NT2/D1 (cell line): ENCODE results near the gene COX4I1.

ENCODE experiments used
- DNase-seq: peaks from one replicate; pipeline ENCODE4 v3.0.0-alpha.2; 2011; ENCODE audit warnings: low read depth, low spot score
- H3K27me3 ChIP-seq: 2 replicates; pipeline ENCODE4 v1.6.0; 2011; ENCODE audit warnings: mild to moderate bottlenecking; ENCODE audit not compliant: insufficient read length, insufficient read depth
- H3K36me3 ChIP-seq: 2 replicates; pipeline ENCODE4 v1.6.1; 2011; ENCODE audit warnings: mild to moderate bottlenecking, low read length, mixed read lengths; ENCODE audit not compliant: insufficient read depth, insufficient read length
- H3K4me1 ChIP-seq: 2 replicates; pipeline ENCODE4 v1.5.1; 2011; ENCODE audit not compliant: insufficient read depth, insufficient read length
- H3K4me3 ChIP-seq: 2 replicates; pipeline ENCODE4 v1.5.1; 2011; ENCODE audit warnings: low read depth; ENCODE audit not compliant: insufficient read length
- H3K9ac ChIP-seq: 2 replicates; pipeline ENCODE4 v1.6.0; 2011; ENCODE audit warnings: low read depth; ENCODE audit not compliant: insufficient read length
- H3K9me3 ChIP-seq: 2 replicates; pipeline ENCODE4 v1.5.1; 2011; ENCODE audit warnings: mild to moderate bottlenecking, low read length; ENCODE audit not compliant: insufficient read depth
- SUZ12 ChIP-seq: IDR thresholded peaks from 2 replicates; pipeline ENCODE4 v1.6.1; 2011; ENCODE audit not compliant: insufficient read length, insufficient read depth; ENCODE audit errors: extremely low read depth
- YY1 ChIP-seq: IDR thresholded peaks from 2 replicates; pipeline ENCODE4 v1.6.1; 2011; ENCODE audit not compliant: insufficient read length, insufficient read depth
- ZNF274 ChIP-seq: IDR thresholded peaks from 2 replicates; pipeline ENCODE4 v1.6.1; 2011; ENCODE audit warnings: mild to moderate bottlenecking, low read depth, low read length

Gene COX4I1

GRCh38 chr16:85770741-85771140 lies 28.8 kb upstream of the COX4I1 start:
- no peak for TF ChIP-seq SUZ12
- TF ChIP-seq YY1, result no peak
- TF ChIP-seq ZNF274, result no peak
- no peaks in the 10 kb centered on the region for H3K9me3 ChIP-seq
- no peak overlapping the region for H3K4me3 ChIP-seq
- H3K4me1 ChIP-seq, result peaks cover 16% of the 10 kb centered on the region
- no peak for DNase-seq
- H3K27me3 ChIP-seq, result no peaks in the 10 kb centered on the region
- H3K9ac ChIP-seq, result no peak overlapping the region
- peaks cover 18% of the 10 kb centered on the region for H3K36me3 ChIP-seq

GRCh38 chr16:85773044-85773443 lies 26.5 kb upstream of the COX4I1 start:
- Histone ChIP-seq H3K9me3 (no peaks in the 10 kb centered on the region), H3K27me3 (no peaks in the 10 kb centered on the region), H3K36me3 (peaks cover 37% of the 10 kb centered on the region), H3K9ac (no peak overlapping the region), H3K4me1 (peaks cover 1% of the 10 kb centered on the region), H3K4me3 (no peak overlapping the region)
- no peak for DNase-seq
- no peak for TF ChIP-seq ZNF274
- TF ChIP-seq SUZ12, result no peak

- Histone ChIP-seq H3K4me1 (no peaks in the 10 kb centered on the region), H3K9me3 (no peaks in the 10 kb centered on the region), H3K4me3 (no peak overlapping the region), H3K36me3 (peaks cover 48% of the 10 kb centered on the region), H3K27me3 (no peaks in the 10 kb centered on the region), H3K9ac (no peak overlapping the region)
- TF ChIP-seq ZNF274, result no peak
- TF ChIP-seq SUZ12, result no peak
- TF ChIP-seq YY1, result no peak
- no peak for DNase-seq
Observed at GRCh38 chr16:85774136-85774535, 25.4 kb upstream of the COX4I1 start.

- Histone ChIP-seq H3K4me1 (no peaks in the 10 kb centered on the region), H3K9me3 (no peaks in the 10 kb centered on the region), H3K4me3 (no peak overlapping the region), H3K27me3 (no peaks in the 10 kb centered on the region), H3K9ac (no peak overlapping the region), H3K36me3 (peaks cover 54% of the 10 kb centered on the region)
- no peak for DNase-seq
- TF ChIP-seq YY1, result no peak
- TF ChIP-seq SUZ12, result no peak
Observed at GRCh38 chr16:85774811-85775210, 24.7 kb upstream of the COX4I1 start.

DNA sequence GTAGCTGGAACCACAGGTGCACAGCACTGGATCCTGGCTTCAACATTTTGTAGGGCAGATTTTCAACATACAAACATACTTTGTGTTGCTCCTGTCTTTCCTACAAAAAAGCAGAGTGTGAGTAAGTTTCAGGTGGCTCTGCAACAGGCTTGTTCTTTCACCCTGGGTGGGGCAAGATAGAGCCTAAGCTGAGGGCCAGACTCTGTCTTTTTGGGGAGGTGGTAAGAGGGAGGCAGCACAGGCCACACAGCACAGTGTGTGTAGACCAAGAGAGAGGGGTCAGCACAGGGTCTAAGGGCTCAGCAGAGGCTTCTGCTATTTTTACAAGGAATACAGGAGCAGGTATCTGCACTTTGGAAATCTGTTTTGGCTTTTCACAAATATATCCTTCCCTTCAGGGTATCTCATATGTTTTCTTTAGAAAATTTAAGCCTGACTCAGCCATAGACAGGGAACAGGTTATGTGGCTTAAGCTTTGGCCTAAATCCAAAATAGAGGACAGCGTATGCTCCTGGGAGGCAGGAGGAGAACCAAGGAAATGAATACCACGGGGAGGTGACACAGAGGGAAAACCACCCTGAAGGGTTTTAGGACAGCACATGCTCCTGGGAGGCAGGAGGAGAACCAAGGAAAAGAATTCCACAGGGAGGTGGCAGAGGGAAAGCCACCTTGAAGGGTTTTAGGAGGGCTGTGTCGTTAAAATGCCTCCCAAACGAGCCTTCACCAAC lies 21.7 kb upstream of the COX4I1 start:
- Histone ChIP-seq H3K27me3 (no peaks in the 10 kb centered on the region), H3K4me1 (no peaks in the 10 kb centered on the region), H3K9ac (no peak overlapping the region), H3K4me3 (no peak overlapping the region), H3K9me3 (no peaks in the 10 kb centered on the region), H3K36me3 (peaks cover 72% of the 10 kb centered on the region)
- TF ChIP-seq YY1, result no peak
- no peak for TF ChIP-seq ZNF274
- TF ChIP-seq SUZ12, result no peak
- DNase-seq, result no peak

- Histone ChIP-seq H3K36me3 (peaks cover 78% of the 10 kb centered on the region), H3K4me1 (no peaks in the 10 kb centered on the region), H3K9ac (no peak overlapping the region), H3K4me3 (no peak overlapping the region), H3K9me3 (no peaks in the 10 kb centered on the region), H3K27me3 (no peaks in the 10 kb centered on the region)
- TF ChIP-seq YY1 (no peak), ZNF274 (no peak)
- no peak for DNase-seq
Observed at GRCh38 chr16:85778873-85779272, 20.6 kb upstream of the COX4I1 start.

- no peak for TF ChIP-seq ZNF274
- no peak for TF ChIP-seq YY1
- TF ChIP-seq SUZ12, result no peak
- no peak for DNase-seq
- H3K9me3 ChIP-seq, result no peaks in the 10 kb centered on the region
- H3K27me3 ChIP-seq, result no peaks in the 10 kb centered on the region
- no peak overlapping the region for H3K4me3 ChIP-seq
- peaks cover 80% of the 10 kb centered on the region for H3K36me3 ChIP-seq
- no peak overlapping the region for H3K9ac ChIP-seq
- no peaks in the 10 kb centered on the region for H3K4me1 ChIP-seq
Observed at GRCh38 chr16:85780281-85780680, 19.2 kb upstream of the COX4I1 start.
